Adipose tissue (tissue), 3 donors: ENCODE data around the gene FGFR4. TPM values are rescaled to one million over a fixed set of nuclear protein-coding genes. Genes with fewer than 3 reads are reported as not detected.

Experiments
- H3K27ac ChIP-seq: one replicate; pipeline ENCODE4 v1.5.1; 2013; ENCODE audit warnings: low read depth, low read length
- WGBS, 3 donors: extraction: QIAGEN DNeasy Blood & Tissue Kit; methylation state at CpG; one replicate each; pipeline ENCODE4 v1.1.7; 2013; 5-methylcytosine and 5-hydroxymethylcytosine counted together
- polyA plus RNA-seq, 3 donors: library from polyadenylated mRNA; stranded (reverse); fragments of 200-250 nt; gene quantifications; one replicate each; pipeline ENCODE4 v1.2.3, GENCODE V29; 2013
- donor health status: healthy with polysubstance abuse.
- donor health status: Bipolar disorder and iron deficiency.
- donor health status: healthy.

The FGFR4 gene
- polyA plus RNA-seq, 3 donors, result 0.56 to 18.9 (median 0.98) TPM

DNA sequence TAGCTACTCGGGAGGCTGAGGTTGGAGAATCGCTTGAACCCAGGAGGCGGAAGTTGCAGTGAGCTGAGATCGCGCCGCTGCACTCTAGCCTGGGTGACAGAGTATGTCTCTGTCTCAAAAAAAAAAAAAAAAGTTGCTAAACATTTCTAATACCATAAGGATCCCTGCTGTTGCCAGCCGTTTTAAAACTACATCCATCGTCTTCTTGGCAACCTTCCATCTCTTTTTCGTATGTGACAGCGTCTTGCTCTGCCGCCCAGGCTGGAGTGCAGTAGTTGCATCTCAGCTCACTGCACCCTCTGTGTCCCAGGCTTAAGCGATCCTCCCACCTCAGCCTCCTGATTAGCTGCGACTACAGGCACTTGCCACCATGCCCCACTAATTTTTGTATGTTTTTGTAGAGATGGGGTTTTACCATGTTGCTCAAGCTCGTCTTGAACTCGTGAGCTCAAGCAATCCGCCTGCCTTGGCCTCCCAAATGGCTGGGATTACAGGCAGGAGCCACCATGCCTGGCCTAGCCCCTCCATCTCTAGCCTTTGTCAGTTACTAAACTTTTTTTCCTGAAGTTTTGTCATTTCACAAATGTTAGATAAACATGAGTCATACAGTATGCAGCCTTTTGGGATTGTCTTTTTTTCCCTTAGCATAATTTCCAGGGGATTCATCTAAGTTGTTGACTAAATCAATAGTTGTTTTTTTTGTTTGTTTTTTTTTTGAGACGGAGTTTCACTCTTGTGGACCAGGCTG is 60.4 kb downstream of the FGFR4 start:
- 87 to 88% (median 87%) methylated on average over 17 of the region's 17 CpGs for WGBS, 3 donors
- no peak overlapping the region for H3K27ac ChIP-seq

Other genes starting within 250 kb of the FGFR4 start
- 10 to 100 TPM in 2 of 3 donors, 1 to 10 TPM in 1; 4.0 to 48.0 (median 21.6) TPM for gene HK3, start 187.6 kb upstream of the FGFR4 start, polyA plus RNA-seq
- gene UIMC1, start 80.1 kb upstream of the FGFR4 start, polyA plus RNA-seq, result 10 to 100 TPM; 15.8 to 26.0 (median 21.6) TPM
- 1 to 10 TPM; 5.3 to 6.0 (median 5.8) TPM for gene ZNF346, start 64.2 kb upstream of the FGFR4 start, polyA plus RNA-seq
- gene NSD1, start 46.9 kb downstream of the FGFR4 start, polyA plus RNA-seq, result 1 to 10 TPM; 7.1 to 8.7 (median 8.3) TPM
- gene RAB24, start 216.8 kb downstream of the FGFR4 start, polyA plus RNA-seq, result 10 to 100 TPM; 33.7 to 70.7 (median 59.7) TPM
- gene PRELID1, start 216.9 kb downstream of the FGFR4 start, polyA plus RNA-seq, result 100 to 1,000 TPM in 2 of 3 donors, 10 to 100 TPM in 1; 94.6 to 215 (median 185) TPM
- gene MXD3, start 225.0 kb downstream of the FGFR4 start, polyA plus RNA-seq, result 10 to 100 TPM in 2 of 3 donors, 1 to 10 TPM in 1; 5.4 to 11.1 (median 10.1) TPM